HepG2 (cell line): Measurements from ENCODE around the gene TIMM17A. TPM values are rescaled to one million over a fixed set of nuclear protein-coding genes. Genes with fewer than 3 reads are reported as not detected.

ENCODE experiments used
- CEBPG ChIP-seq: IDR thresholded peaks from 2 replicates; pipeline ENCODE4 v1.6.1; 2016
- DMAP1 ChIP-seq: IDR thresholded peaks from 2 replicates; pipeline ENCODE4 v1.6.1; 2016
- HDAC1 ChIP-seq: sonication (generic); formaldehyde crosslinking; IDR thresholded peaks from 2 replicates; pipeline ENCODE4 v1.5.1; 2020; ENCODE audit warnings: mild to moderate bottlenecking, missing genetic modification reagents
- HHEX ChIP-seq: IDR thresholded peaks from 2 replicates; pipeline ENCODE4 v1.6.1; 2016; ENCODE audit warnings: control low read depth
- ISX ChIP-seq: sonication (generic); formaldehyde crosslinking; conservative IDR thresholded peaks from 2 replicates; pipeline ENCODE4 v1.5.0; 2020; ENCODE audit warnings: missing genetic modification reagents
- RBM39 ChIP-seq: fragments of 200-400 bp; formaldehyde crosslinking; IDR thresholded peaks from one replicate; pipeline ENCODE4 v1.6.1; 2018; ENCODE audit warnings: antibody characterized with exemption, mild to moderate bottlenecking, low read depth, low read length; ENCODE audit not compliant: poor library complexity, severe bottlenecking
- SRSF4 ChIP-seq: fragments of 200-400 bp; formaldehyde crosslinking; IDR thresholded peaks from one replicate; pipeline ENCODE4 v1.6.1; 2018; ENCODE audit warnings: mild to moderate bottlenecking, low read depth, low read length, moderate library complexity; ENCODE audit not compliant: poor library complexity, severe bottlenecking
- TEF ChIP-seq: sonication (generic); formaldehyde crosslinking; IDR thresholded peaks from 2 replicates; pipeline ENCODE4 v1.5.0; 2020; ENCODE audit warnings: missing genetic modification reagents
- ZKSCAN8 ChIP-seq: IDR thresholded peaks from 2 replicates; pipeline ENCODE4 v1.6.1; 2016; ENCODE audit warnings: borderline replicate concordance, missing genetic modification reagents, missing compliant biosample characterization
- ZNF607 ChIP-seq: sonication (generic); formaldehyde crosslinking; IDR thresholded peaks from 2 replicates; pipeline ENCODE4 v1.5.1; 2020; ENCODE audit warnings: missing genetic modification reagents, mild to moderate bottlenecking, borderline replicate concordance
- ZNF674 ChIP-seq: sonication (generic); formaldehyde crosslinking; IDR thresholded peaks from 2 replicates; pipeline ENCODE4 v1.5.0; 2020; ENCODE audit warnings: low read depth, mild to moderate bottlenecking, missing genetic modification reagents
- ZNF839 ChIP-seq: sonication (generic); formaldehyde crosslinking; IDR thresholded peaks from 2 replicates; pipeline ENCODE4 v1.4.0; 2020; ENCODE audit warnings: missing genetic modification reagents, mild to moderate bottlenecking, borderline replicate concordance
- ZUFSP ChIP-seq: sonication (generic); formaldehyde crosslinking; IDR thresholded peaks from 2 replicates; pipeline ENCODE4 v1.9.0; 2021; ENCODE audit warnings: missing genetic modification reagents, mild to moderate bottlenecking, borderline replicate concordance
- polyA plus RNA-seq, 8 experiments: library from polyadenylated mRNA; depleted of rRNA in 3 of 8; stranded (reverse) in 7 of 8; unstranded in 1 of 8; fragments of >200 nt; fragmentation: Illumina TruSeq in 4 of 8; extraction: Trizol in 4 of 8; gene quantifications; 2 replicates each; pipeline versions ENCODE4 v1.2.1 to v1.2.3, GENCODE V29; 2011 to 2016; ENCODE audit warnings: low read depth in 4 of 8, missing spikeins in 1 of 8, mixed read lengths in 1 of 8; ENCODE audit not compliant: insufficient read depth in 1 of 8
- total RNA-seq, 5 experiments: library from RNA; depleted of rRNA; stranded (reverse); fragments of >200 nt; fragmentation: Illumina TruSeq; extraction: Trizol; gene quantifications; 2 replicates each; pipeline ENCODE4 v1.2.3, GENCODE V29; 2016; ENCODE audit warnings: low read depth in 1 of 5
- TF ChIP-seq, protein P1 (sequence below): sonication (generic); formaldehyde crosslinking; IDR thresholded peaks from 2 replicates; pipeline ENCODE4 v1.8.1; 2023; ENCODE audit warnings: mild to moderate bottlenecking, missing genetic modification reagents
- TF ChIP-seq, protein P2 (sequence below): sonication (generic); formaldehyde crosslinking; IDR thresholded peaks from 2 replicates; pipeline ENCODE4 v1.4.0; 2020; ENCODE audit warnings: mild to moderate bottlenecking, missing genetic modification reagents
- TF ChIP-seq, protein P3 (sequence below): sonication (generic); formaldehyde crosslinking; IDR thresholded peaks from 2 replicates; pipeline ENCODE4 v1.8.1; 2023; ENCODE audit warnings: mild to moderate bottlenecking, missing genetic modification reagents, borderline replicate concordance
- TF ChIP-seq, protein P4 (sequence below): sonication (generic); formaldehyde crosslinking; IDR thresholded peaks from 2 replicates; pipeline ENCODE4 v1.8.0; 2022; ENCODE audit warnings: mild to moderate bottlenecking, missing genetic modification reagents; ENCODE audit not compliant: insufficient replicate concordance

TIMM17A gene
- total and polyA plus RNA-seq, 2 of the 13 experiments (the other 11 are each of a cell fraction or from before 2014, with no cell fraction given): 50.8 to 97.8 TPM

DNA sequence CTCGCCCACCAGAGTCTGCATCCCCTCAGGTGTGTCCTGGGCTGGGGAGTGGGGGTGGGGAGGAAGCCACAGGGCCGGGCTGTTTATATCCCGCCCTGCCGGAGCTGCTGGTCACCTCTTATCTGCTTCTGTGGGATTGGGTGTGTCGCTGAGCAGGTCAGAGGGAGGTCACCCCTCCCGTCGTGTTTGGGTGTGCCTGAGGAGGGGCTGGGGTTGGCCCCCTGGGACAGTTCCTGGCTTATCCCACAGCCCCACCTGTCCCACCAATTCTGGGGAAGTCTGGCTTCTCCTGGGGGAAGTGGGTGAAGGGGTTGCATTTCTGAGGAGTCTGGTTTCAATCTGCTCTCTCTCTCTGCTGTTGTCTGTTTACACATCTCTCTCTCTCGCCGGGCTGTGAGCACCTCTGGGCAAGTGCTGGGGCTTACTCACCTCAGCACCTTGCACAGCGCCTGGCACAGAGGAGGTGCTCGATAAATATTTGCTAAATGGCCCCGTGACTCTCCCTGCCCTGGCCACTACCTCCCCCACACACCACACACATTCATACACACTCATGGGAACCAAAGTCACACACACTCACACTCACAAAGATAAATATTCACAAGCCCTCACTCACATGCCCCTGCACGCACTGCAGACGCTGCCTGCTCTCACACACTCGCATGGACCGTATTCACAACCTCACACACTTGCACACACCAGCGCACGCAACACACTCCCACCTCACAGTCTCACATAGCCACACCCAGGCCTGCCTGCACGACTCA, 63.3 kb downstream of the TIMM17A start (continued):
- TF ChIP-seq ZKSCAN8 (CRISPR knock-in tag): 0 out of 2 replicates have a peak, but pooled peaks have one; percentile 45
- TF ChIP-seq ZNF607 (CRISPR knock-in tag): no peak
- TF ChIP-seq, protein P1, sequence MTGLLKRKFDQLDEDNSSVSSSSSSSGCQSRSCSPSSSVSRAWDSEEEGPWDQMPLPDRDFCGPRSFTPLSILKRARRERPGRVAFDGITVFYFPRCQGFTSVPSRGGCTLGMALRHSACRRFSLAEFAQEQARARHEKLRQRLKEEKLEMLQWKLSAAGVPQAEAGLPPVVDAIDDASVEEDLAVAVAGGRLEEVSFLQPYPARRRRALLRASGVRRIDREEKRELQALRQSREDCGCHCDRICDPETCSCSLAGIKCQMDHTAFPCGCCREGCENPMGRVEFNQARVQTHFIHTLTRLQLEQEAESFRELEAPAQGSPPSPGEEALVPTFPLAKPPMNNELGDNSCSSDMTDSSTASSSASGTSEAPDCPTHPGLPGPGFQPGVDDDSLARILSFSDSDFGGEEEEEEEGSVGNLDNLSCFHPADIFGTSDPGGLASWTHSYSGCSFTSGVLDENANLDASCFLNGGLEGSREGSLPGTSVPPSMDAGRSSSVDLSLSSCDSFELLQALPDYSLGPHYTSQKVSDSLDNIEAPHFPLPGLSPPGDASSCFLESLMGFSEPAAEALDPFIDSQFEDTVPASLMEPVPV (CRISPR knock-in tag): 0 out of 2 replicates have a peak, but pooled peaks have one; percentile 72
- TF ChIP-seq, protein P2, sequence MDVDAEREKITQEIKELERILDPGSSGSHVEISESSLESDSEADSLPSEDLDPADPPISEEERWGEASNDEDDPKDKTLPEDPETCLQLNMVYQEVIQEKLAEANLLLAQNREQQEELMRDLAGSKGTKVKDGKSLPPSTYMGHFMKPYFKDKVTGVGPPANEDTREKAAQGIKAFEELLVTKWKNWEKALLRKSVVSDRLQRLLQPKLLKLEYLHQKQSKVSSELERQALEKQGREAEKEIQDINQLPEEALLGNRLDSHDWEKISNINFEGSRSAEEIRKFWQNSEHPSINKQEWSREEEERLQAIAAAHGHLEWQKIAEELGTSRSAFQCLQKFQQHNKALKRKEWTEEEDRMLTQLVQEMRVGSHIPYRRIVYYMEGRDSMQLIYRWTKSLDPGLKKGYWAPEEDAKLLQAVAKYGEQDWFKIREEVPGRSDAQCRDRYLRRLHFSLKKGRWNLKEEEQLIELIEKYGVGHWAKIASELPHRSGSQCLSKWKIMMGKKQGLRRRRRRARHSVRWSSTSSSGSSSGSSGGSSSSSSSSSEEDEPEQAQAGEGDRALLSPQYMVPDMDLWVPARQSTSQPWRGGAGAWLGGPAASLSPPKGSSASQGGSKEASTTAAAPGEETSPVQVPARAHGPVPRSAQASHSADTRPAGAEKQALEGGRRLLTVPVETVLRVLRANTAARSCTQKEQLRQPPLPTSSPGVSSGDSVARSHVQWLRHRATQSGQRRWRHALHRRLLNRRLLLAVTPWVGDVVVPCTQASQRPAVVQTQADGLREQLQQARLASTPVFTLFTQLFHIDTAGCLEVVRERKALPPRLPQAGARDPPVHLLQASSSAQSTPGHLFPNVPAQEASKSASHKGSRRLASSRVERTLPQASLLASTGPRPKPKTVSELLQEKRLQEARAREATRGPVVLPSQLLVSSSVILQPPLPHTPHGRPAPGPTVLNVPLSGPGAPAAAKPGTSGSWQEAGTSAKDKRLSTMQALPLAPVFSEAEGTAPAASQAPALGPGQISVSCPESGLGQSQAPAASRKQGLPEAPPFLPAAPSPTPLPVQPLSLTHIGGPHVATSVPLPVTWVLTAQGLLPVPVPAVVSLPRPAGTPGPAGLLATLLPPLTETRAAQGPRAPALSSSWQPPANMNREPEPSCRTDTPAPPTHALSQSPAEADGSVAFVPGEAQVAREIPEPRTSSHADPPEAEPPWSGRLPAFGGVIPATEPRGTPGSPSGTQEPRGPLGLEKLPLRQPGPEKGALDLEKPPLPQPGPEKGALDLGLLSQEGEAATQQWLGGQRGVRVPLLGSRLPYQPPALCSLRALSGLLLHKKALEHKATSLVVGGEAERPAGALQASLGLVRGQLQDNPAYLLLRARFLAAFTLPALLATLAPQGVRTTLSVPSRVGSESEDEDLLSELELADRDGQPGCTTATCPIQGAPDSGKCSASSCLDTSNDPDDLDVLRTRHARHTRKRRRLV (CRISPR knock-in tag): peak; percentile 65; the same call in 1 of the 2 replicates
- TF ChIP-seq RBM39: peak; percentile 16
- no peak for TF ChIP-seq HHEX (CRISPR knock-in tag)
- no peak for TF ChIP-seq SRSF4
- TF ChIP-seq, protein P3, sequence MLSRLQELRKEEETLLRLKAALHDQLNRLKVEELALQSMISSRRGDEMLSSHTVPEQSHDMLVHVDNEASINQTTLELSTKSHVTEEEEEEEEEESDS (CRISPR knock-in tag): no peak
- TF ChIP-seq CEBPG (CRISPR knock-in tag): peak; percentile 2; the same call in 1 of the 2 replicates
- TF ChIP-seq ZNF674 (CRISPR knock-in tag): 0 out of 2 replicates have a peak, but pooled peaks have one; percentile 29
- no peak for TF ChIP-seq ZUFSP
- peak; percentile 86 for TF ChIP-seq HDAC1 (CRISPR knock-in tag)
- TF ChIP-seq ZNF839 (CRISPR knock-in tag): 0 out of 2 replicates have a peak, but pooled peaks have one; percentile 21
- peak; percentile 19; the same call in 1 of the 2 replicates for TF ChIP-seq DMAP1 (CRISPR knock-in tag)
- TF ChIP-seq TEF (CRISPR knock-in tag): no peak
- TF ChIP-seq, protein P4, sequence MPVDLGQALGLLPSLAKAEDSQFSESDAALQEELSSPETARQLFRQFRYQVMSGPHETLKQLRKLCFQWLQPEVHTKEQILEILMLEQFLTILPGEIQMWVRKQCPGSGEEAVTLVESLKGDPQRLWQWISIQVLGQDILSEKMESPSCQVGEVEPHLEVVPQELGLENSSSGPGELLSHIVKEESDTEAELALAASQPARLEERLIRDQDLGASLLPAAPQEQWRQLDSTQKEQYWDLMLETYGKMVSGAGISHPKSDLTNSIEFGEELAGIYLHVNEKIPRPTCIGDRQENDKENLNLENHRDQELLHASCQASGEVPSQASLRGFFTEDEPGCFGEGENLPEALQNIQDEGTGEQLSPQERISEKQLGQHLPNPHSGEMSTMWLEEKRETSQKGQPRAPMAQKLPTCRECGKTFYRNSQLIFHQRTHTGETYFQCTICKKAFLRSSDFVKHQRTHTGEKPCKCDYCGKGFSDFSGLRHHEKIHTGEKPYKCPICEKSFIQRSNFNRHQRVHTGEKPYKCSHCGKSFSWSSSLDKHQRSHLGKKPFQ: peak; percentile 90
- TF ChIP-seq ISX (CRISPR knock-in tag): no peak
